GM12875 (cell line): ENCODE results near the gene ALG11.
"Not testable (repeated sequence)": the region's sequence is repeated elsewhere in the genome, so short reads cannot be mapped to it uniquely, and the experiment has no call there.

Experiments
- H3K4me3 ChIP-seq: one replicate; pipeline ENCODE4 v1.5.1; 2011; ENCODE audit warnings: low read depth, low read length, control low read depth
- TF ChIP-seq, protein P1 (sequence below): IDR thresholded peaks from 2 replicates; pipeline ENCODE4 v1.5.1; 2011; ENCODE audit warnings: low read depth, mild to moderate bottlenecking, control low read depth, inconsistent platforms, low read length, moderate library complexity, borderline replicate concordance; ENCODE audit not compliant: insufficient read depth

Gene ALG11

GRCh38 chr13:51974482-51974881 lies 37.7 kb upstream of the ALG11 start:
- no peak overlapping the region for H3K4me3 ChIP-seq
- TF ChIP-seq, protein P1, sequence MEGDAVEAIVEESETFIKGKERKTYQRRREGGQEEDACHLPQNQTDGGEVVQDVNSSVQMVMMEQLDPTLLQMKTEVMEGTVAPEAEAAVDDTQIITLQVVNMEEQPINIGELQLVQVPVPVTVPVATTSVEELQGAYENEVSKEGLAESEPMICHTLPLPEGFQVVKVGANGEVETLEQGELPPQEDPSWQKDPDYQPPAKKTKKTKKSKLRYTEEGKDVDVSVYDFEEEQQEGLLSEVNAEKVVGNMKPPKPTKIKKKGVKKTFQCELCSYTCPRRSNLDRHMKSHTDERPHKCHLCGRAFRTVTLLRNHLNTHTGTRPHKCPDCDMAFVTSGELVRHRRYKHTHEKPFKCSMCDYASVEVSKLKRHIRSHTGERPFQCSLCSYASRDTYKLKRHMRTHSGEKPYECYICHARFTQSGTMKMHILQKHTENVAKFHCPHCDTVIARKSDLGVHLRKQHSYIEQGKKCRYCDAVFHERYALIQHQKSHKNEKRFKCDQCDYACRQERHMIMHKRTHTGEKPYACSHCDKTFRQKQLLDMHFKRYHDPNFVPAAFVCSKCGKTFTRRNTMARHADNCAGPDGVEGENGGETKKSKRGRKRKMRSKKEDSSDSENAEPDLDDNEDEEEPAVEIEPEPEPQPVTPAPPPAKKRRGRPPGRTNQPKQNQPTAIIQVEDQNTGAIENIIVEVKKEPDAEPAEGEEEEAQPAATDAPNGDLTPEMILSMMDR = no peak

DNA sequence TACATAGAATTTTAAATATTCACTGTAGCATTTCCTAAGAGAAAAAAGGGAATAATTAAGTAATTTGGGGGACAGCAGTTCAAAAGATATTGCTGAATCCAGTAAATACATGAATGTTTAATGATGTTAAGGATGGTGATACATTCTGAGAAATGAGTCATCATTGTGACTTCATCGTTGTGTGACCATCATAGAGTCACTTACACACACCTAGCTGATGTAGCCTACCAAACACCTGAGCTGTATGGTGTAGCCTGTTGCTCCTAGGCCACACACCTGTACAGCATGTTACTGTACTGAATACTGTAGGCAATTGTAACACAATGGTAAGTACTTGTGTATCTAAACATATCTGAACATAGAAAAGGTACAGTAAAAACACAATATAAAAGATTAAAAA lies 35.8 kb upstream of the ALG11 start:
- no peak overlapping the region for H3K4me3 ChIP-seq
- TF ChIP-seq, protein P1 = no peak

- no peak overlapping the region for H3K4me3 ChIP-seq
- TF ChIP-seq, protein P1 = no peak
These were observed 35.3 kb upstream of the ALG11 start for GRCh38 chr13:51976890-51977289.

GRCh38 chr13:51977625-51978024 lies 34.6 kb upstream of the ALG11 start:
- TF ChIP-seq, protein P1 = no peak
- no peak overlapping the region for H3K4me3 ChIP-seq

DNA sequence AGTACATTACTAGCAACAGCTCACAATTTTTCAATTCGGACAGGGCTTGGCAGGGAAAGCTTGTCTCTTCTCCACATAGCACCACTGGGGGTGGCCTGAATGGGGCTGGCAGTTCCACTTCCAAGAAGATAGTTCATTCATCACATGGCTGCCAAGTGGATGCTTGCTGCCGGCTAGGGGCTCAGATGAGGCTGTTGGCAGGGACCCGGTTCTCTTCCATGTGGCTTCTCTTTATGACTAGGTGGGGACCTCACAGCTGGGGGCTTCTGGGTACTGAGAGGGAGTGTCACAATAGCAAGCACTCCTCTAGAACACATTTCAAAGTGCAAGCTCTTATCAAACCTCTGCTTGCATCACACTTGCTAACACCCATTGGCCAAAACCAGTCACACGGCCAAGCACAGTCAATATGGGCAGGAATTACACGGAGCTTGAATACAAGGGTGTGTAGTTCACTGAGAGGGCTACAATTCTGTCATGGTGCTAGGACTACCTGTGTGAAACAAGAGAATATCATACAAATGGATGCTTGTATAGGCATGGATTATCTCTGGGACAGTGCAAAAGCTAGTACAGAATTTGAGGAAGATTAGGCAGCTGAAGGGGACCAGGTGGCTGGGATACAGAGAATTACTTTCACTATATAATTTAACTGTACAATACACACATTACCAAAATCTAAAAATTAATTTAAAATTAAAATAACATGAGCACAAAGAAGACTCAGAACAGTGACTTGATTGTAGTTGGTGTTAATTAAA lies 33.2 kb upstream of the ALG11 start:
- TF ChIP-seq, protein P1 = no peak
- H3K4me3 ChIP-seq = no peak overlapping the region

- TF ChIP-seq, protein P1 = no peak
- H3K4me3 ChIP-seq = no peak overlapping the region
These were observed 31.3 kb upstream of the ALG11 start for GRCh38 chr13:51980908-51981307.

GRCh38 chr13:51981355-51981754 lies 30.8 kb upstream of the ALG11 start:
- TF ChIP-seq, protein P1 = no peak
- H3K4me3 ChIP-seq = no peak overlapping the region

- not testable (repeated sequence) for H3K4me3 ChIP-seq
These were observed 28.9 kb upstream of the ALG11 start for GRCh38 chr13:51983292-51983691.

- H3K4me3 ChIP-seq = not testable (repeated sequence)
These were observed 27.3 kb upstream of the ALG11 start for GRCh38 chr13:51984904-51985303.
